ENCODE data around the gene SPEN.

DNA sequence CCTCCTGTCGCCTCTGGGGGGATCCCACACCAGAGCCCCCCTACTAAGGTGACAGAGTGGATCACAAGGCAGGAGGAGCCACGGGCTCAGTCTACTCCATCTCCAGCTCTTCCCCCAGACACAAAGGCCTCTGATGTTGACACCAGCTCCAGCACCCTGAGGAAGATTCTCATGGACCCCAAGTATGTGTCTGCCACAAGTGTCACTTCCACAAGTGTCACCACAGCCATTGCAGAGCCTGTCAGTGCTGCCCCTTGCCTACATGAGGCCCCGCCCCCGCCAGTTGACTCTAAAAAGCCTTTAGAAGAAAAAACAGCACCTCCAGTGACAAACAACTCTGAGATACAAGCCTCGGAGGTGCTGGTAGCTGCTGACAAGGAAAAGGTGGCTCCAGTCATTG is 86.2 kb downstream of the SPEN start:
- no peak for TF ChIP-seq EZH2 (IDR thresholded peaks at IDR 0.05)
- no peak for TF ChIP-seq POLR2AphosphoS5 (IDR thresholded peaks at IDR 0.05; ENCODE audit: borderline replicate concordance, low read depth, low read length)
